CD4-positive, CD25-positive, alpha-beta regulatory T cell (primary cell): ENCODE data around the gene VWA8. TPM values are rescaled to one million over a fixed set of nuclear protein-coding genes. Genes with fewer than 3 reads are reported as not detected.
A peak's percentile ranks its signal among the peaks of the same experiment; 100 is the strongest.

ENCODE experiments used
- ATAC-seq, 2 donors: fragments of 150-1000 bp; cut with Tn5 transposase; one replicate each; pipeline ENCODE4 v1.10.0; 2021; ENCODE audit warnings: low read depth in 2 of 2, moderate number of reproducible peaks in 2 of 2, moderate library complexity in 1 of 2
- DNase-seq, 3 donors: peaks; one replicate each; pipeline versions ENCODE4 v3.0.0 to v3.0.0-alpha.2; 2012 to 2022; ENCODE audit warnings: mixed read lengths in 1 of 3
- H3K27ac ChIP-seq: one replicate; pipeline ENCODE4 v1.7.0; 2013; ENCODE audit warnings: mild to moderate bottlenecking, low read length; ENCODE audit not compliant: insufficient read depth, poor library complexity, severe bottlenecking
- H3K27me3 ChIP-seq: one replicate; pipeline ENCODE4 v1.7.0; 2013; ENCODE audit warnings: low read length; ENCODE audit not compliant: control insufficient read depth, insufficient read depth
- H3K36me3 ChIP-seq: one replicate; pipeline ENCODE4 v1.7.0; 2013; ENCODE audit warnings: mild to moderate bottlenecking, low read length, moderate library complexity; ENCODE audit not compliant: control insufficient read depth, insufficient read depth
- H3K4me1 ChIP-seq: 2 replicates; pipeline ENCODE4 v1.7.0; 2013; ENCODE audit warnings: mild to moderate bottlenecking, low read length; ENCODE audit not compliant: insufficient read depth, control insufficient read depth, poor library complexity, severe bottlenecking
- H3K4me3 ChIP-seq: one replicate; pipeline ENCODE4 v1.7.0; 2013; ENCODE audit warnings: low read depth, mild to moderate bottlenecking, low read length, moderate library complexity
- H3K9me3 ChIP-seq, 2 experiments: 1 replicate in 1 of 2; 2 replicates in 1 of 2; pipeline ENCODE4 v1.7.0; 2013; ENCODE audit warnings: low read length in 2 of 2, mild to moderate bottlenecking in 1 of 2, moderate library complexity in 1 of 2; ENCODE audit not compliant: control insufficient read depth in 2 of 2
- H3K27ac Mint-ChIP-seq, 3 donors: one replicate each; pipeline ENCODE4 v1.8.0; 2020 to 2022; ENCODE audit warnings: mild to moderate bottlenecking in 3 of 3, mixed read lengths in 3 of 3, moderate library complexity in 2 of 3
- H3K27me3 Mint-ChIP-seq: one replicate; pipeline ENCODE4 v1.8.0; 2022; ENCODE audit warnings: mild to moderate bottlenecking, mixed read lengths
- H3K36me3 Mint-ChIP-seq: one replicate; pipeline ENCODE4 v1.8.0; 2020; ENCODE audit warnings: mixed read lengths
- H3K4me1 Mint-ChIP-seq, 4 donors: one replicate each; pipeline ENCODE4 v1.8.0; 2020 to 2022; ENCODE audit warnings: mixed read lengths in 4 of 4, mild to moderate bottlenecking in 1 of 4
- H3K4me3 Mint-ChIP-seq, 4 donors: one replicate each; pipeline ENCODE4 v1.8.0; 2020 to 2022; ENCODE audit warnings: mild to moderate bottlenecking in 4 of 4, mixed read lengths in 4 of 4, moderate library complexity in 3 of 4
- H3K9me3 Mint-ChIP-seq, 7 donors: one replicate each; pipeline ENCODE4 v1.8.0; 2020 to 2022; ENCODE audit warnings: mixed read lengths in 7 of 7, mild to moderate bottlenecking in 3 of 7, moderate library complexity in 2 of 7
- polyA plus RNA-seq, 4 donors: library from polyadenylated mRNA; unstranded; fragments of 300-500 nt; fragmentation: Illumina TruSeq; gene quantifications; one replicate each; pipeline ENCODE4 v1.2.3, GENCODE V29; 2021
- total RNA-seq: library from RNA; stranded (reverse); gene quantifications from one replicate; pipeline ENCODE4 v1.2.3, GENCODE V29; 2022

VWA8 gene
- total and polyA plus RNA-seq, 5 donors from 2014 or later, result 4.0 to 22.8 (median 4.5) TPM

GRCh38 chr13:41937388-41937787 is 23.5 kb downstream of the VWA8 start:
- Histone ChIP-seq H3K36me3 (peaks cover under 1% of the 10 kb centered on the region), H3K4me1 (no peaks in the 10 kb centered on the region), H3K27ac (no peak overlapping the region), H3K27me3 (no peaks in the 10 kb centered on the region), H3K4me3 (no peak overlapping the region), H3K9me3 (no peaks in the 10 kb centered on the region)
- H3K4me3 Mint-ChIP-seq, result no peak overlapping the region
- no peak for ATAC-seq
- H3K27ac Mint-ChIP-seq, result no peak overlapping the region
- H3K36me3 Mint-ChIP-seq, result peaks cover 29% of the 10 kb centered on the region
- DNase-seq, result no peak
- peaks cover 0 to 5% (median 0%) of the 10 kb centered on the region in 7 donors for H3K9me3 Mint-ChIP-seq
- no peaks in the 10 kb centered on the region for H3K27me3 Mint-ChIP-seq
- peaks cover 9 to 35% (median 24%) of the 10 kb centered on the region in 4 donors for H3K4me1 Mint-ChIP-seq

GRCh38 chr13:41935501-41935900 is 25.4 kb downstream of the VWA8 start:
- no peak overlapping the region for H3K4me3 ChIP-seq
- peaks cover 28% of the 10 kb centered on the region for H3K36me3 Mint-ChIP-seq

GRCh38 chr13:41934994-41935393 is 25.9 kb downstream of the VWA8 start:
- H3K27ac Mint-ChIP-seq, result no peak overlapping the region
- no peak for ATAC-seq
- peaks cover 0 to 5% (median 0%) of the 10 kb centered on the region in 7 donors for H3K9me3 Mint-ChIP-seq
- no peak overlapping the region for H3K27ac ChIP-seq
- no peaks in the 10 kb centered on the region for H3K27me3 Mint-ChIP-seq
- peaks cover 32% of the 10 kb centered on the region for H3K36me3 Mint-ChIP-seq
- no peak overlapping the region for H3K4me3 Mint-ChIP-seq
- H3K4me1 ChIP-seq, result no peaks in the 10 kb centered on the region
- no peak overlapping the region for H3K4me3 ChIP-seq
- no peak for DNase-seq
- H3K4me1 Mint-ChIP-seq, result peaks cover 15 to 36% (median 23%) of the 10 kb centered on the region in 4 donors
- no peaks in the 10 kb centered on the region for H3K9me3 ChIP-seq
- no peaks in the 10 kb centered on the region for H3K36me3 ChIP-seq
- H3K27me3 ChIP-seq, result no peaks in the 10 kb centered on the region

More at GRCh38 chr13:41935501-41935900, 25.4 kb downstream of the VWA8 start:
- H3K36me3 ChIP-seq, result no peaks in the 10 kb centered on the region
- Mint-ChIP-seq H3K27me3 (no peaks in the 10 kb centered on the region), H3K9me3 (peaks cover 0 to 5% (median 0%) of the 10 kb centered on the region in 7 donors), H3K4me3 (no peak overlapping the region), H3K27ac (no peak overlapping the region), H3K4me1 (peaks cover 15 to 36% (median 24%) of the 10 kb centered on the region in 4 donors)
- H3K27me3 ChIP-seq, result no peaks in the 10 kb centered on the region
- no peak overlapping the region for H3K27ac ChIP-seq
- DNase-seq (no peak), ATAC-seq (no peak)
- H3K4me1 ChIP-seq, result no peaks in the 10 kb centered on the region
- no peaks in the 10 kb centered on the region for H3K9me3 ChIP-seq

- Histone ChIP-seq H3K4me3 (no peak overlapping the region), H3K4me1 (no peaks in the 10 kb centered on the region), H3K27me3 (no peaks in the 10 kb centered on the region), H3K27ac (no peak overlapping the region), H3K36me3 (no peaks in the 10 kb centered on the region), H3K9me3 (no peaks in the 10 kb centered on the region)
- Mint-ChIP-seq H3K27me3 (no peaks in the 10 kb centered on the region), H3K4me3 (peak overlapping the region in 1 of 4 donors; percentile 27), H3K27ac (no peak overlapping the region), H3K36me3 (peaks cover 35% of the 10 kb centered on the region), H3K4me1 (peaks cover 15 to 31% (median 24%) of the 10 kb centered on the region in 4 donors), H3K9me3 (peaks cover 0 to 5% (median 0%) of the 10 kb centered on the region in 7 donors)
- ATAC-seq, result no peak
- no peak for DNase-seq
These were observed 26.8 kb downstream of the VWA8 start for GRCh38 chr13:41934120-41934519.

GRCh38 chr13:41931337-41931736 is 29.6 kb downstream of the VWA8 start:
- Mint-ChIP-seq H3K36me3 (peaks cover 41% of the 10 kb centered on the region), H3K9me3 (peaks cover 0 to 5% (median 2%) of the 10 kb centered on the region in 7 donors), H3K4me3 (peak overlapping the region in 1 of 4 donors; percentile 22), H3K4me1 (peaks cover 30 to 39% (median 32%) of the 10 kb centered on the region in 4 donors), H3K27ac (peak overlapping the region in 1 of 3 donors; percentile 79), H3K27me3 (no peaks in the 10 kb centered on the region)
- ATAC-seq, result no peak
- Histone ChIP-seq H3K9me3 (no peaks in the 10 kb centered on the region), H3K27me3 (no peaks in the 10 kb centered on the region), H3K4me3 (no peak overlapping the region), H3K4me1 (no peaks in the 10 kb centered on the region), H3K27ac (no peak overlapping the region), H3K36me3 (peaks cover 8% of the 10 kb centered on the region)
- DNase-seq, result no peak

- H3K27ac ChIP-seq, result no peak overlapping the region
- peaks cover 23 to 35% (median 30%) of the 10 kb centered on the region in 4 donors for H3K4me1 Mint-ChIP-seq
- H3K9me3 Mint-ChIP-seq, result peaks cover 2 to 9% (median 6%) of the 10 kb centered on the region in 7 donors
- H3K27me3 Mint-ChIP-seq, result no peaks in the 10 kb centered on the region
- H3K4me3 Mint-ChIP-seq, result no peak overlapping the region
- no peaks in the 10 kb centered on the region for H3K4me1 ChIP-seq
- no peak for DNase-seq
- no peaks in the 10 kb centered on the region for H3K27me3 ChIP-seq
- ATAC-seq, result no peak
- peaks cover 2 to 8% of the 10 kb centered on the region in 2 experiments for H3K9me3 ChIP-seq
- peaks cover 49% of the 10 kb centered on the region for H3K36me3 Mint-ChIP-seq
- no peak overlapping the region for H3K4me3 ChIP-seq
- peaks cover 16% of the 10 kb centered on the region for H3K36me3 ChIP-seq
- H3K27ac Mint-ChIP-seq, result no peak overlapping the region
These were observed 30.8 kb downstream of the VWA8 start for GRCh38 chr13:41930154-41930553.

- H3K4me3 Mint-ChIP-seq, result peak overlapping the region; percentile 9 to 61 (median 46)
- DNase-seq, result no peak
- Histone ChIP-seq H3K9me3 (peaks cover 7 to 21% of the 10 kb centered on the region in 2 experiments), H3K36me3 (peaks cover 22% of the 10 kb centered on the region), H3K4me3 (peak overlapping the region; percentile 45), H3K27ac (no peak overlapping the region), H3K4me1 (no peaks in the 10 kb centered on the region), H3K27me3 (no peaks in the 10 kb centered on the region)
- H3K27me3 Mint-ChIP-seq, result no peaks in the 10 kb centered on the region
- no peak for ATAC-seq
- H3K4me1 Mint-ChIP-seq, result peaks cover 23 to 42% (median 31%) of the 10 kb centered on the region in 4 donors
- peak overlapping the region in 1 of 3 donors; percentile 45 for H3K27ac Mint-ChIP-seq
- peaks cover 3 to 21% (median 12%) of the 10 kb centered on the region in 7 donors for H3K9me3 Mint-ChIP-seq
- peaks cover 53% of the 10 kb centered on the region for H3K36me3 Mint-ChIP-seq
These were observed 32.6 kb downstream of the VWA8 start for GRCh38 chr13:41928323-41928722.

- Histone ChIP-seq H3K27me3 (no peaks in the 10 kb centered on the region), H3K4me3 (no peak overlapping the region), H3K9me3 (peaks cover 7 to 21% of the 10 kb centered on the region in 2 experiments), H3K27ac (no peak overlapping the region), H3K4me1 (no peaks in the 10 kb centered on the region), H3K36me3 (peaks cover 22% of the 10 kb centered on the region)
- Mint-ChIP-seq H3K27ac (no peak overlapping the region), H3K9me3 (peaks cover 3 to 31% (median 12%) of the 10 kb centered on the region in 7 donors), H3K27me3 (no peaks in the 10 kb centered on the region), H3K36me3 (peaks cover 56% of the 10 kb centered on the region), H3K4me1 (peaks cover 16 to 44% (median 26%) of the 10 kb centered on the region in 4 donors), H3K4me3 (no peak overlapping the region)
- DNase-seq, result no peak
- ATAC-seq, result no peak
These were observed 35.9 kb downstream of the VWA8 start for GRCh38 chr13:41925014-41925413.
